ENCODE data around the gene SENP2. TPM values are rescaled to one million over a fixed set of nuclear protein-coding genes. Genes with fewer than 3 reads are reported as not detected.

SENP2 gene
- total and polyA plus RNA-seq, 9 of the 15 experiments (the other 6 are each of a cell fraction or from before 2014, with no cell fraction given), result 11.8 to 67.1 (median 41.1) TPM

GRCh38 chr3:185582871-185583270 lies 3.2 kb upstream of the SENP2 start (continued):
- TF ChIP-seq NFIX (CRISPR knock-in tag; IDR thresholded peaks at IDR 0.05; ENCODE audit: low read depth), result 0 out of 2 replicates have a peak, but pooled peaks have one; percentile 19
- no peak for TF ChIP-seq RBM39 (optimal IDR thresholded peaks at IDR 0.05; ENCODE audit: low read depth, low read length)
- TF ChIP-seq RBM34 (IDR thresholded peaks at IDR 0.05; ENCODE audit: borderline replicate concordance, insufficient read depth, low read length), result no peak
- TF ChIP-seq ELF4 (CRISPR knock-in tag; IDR thresholded peaks at IDR 0.05), result no peak
- TF ChIP-seq NEUROD1 (IDR thresholded peaks at IDR 0.05; ENCODE audit: borderline replicate concordance, low read depth, low read length, partially characterized antibody), result no peak
- TF ChIP-seq BRF2 (IDR thresholded peaks at IDR 0.05; ENCODE audit: borderline replicate concordance, insufficient read depth, insufficient read length), result no peak
- no peak for TF ChIP-seq CREB3 (tag; conservative IDR thresholded peaks at IDR 0.05; ENCODE audit: low read depth)
- TF ChIP-seq FOS (IDR thresholded peaks at IDR 0.05; ENCODE audit: extremely low read depth, insufficient read length), result no peak
- 0 out of 2 replicates have a peak, but pooled peaks have one; percentile 20 for TF ChIP-seq C11orf30 (IDR thresholded peaks at IDR 0.05; ENCODE audit: low read depth)
- TF ChIP-seq STAT5B (CRISPR knock-in tag; IDR thresholded peaks at IDR 0.05), result no peak
- TF ChIP-seq ZNF277 (CRISPR knock-in tag; IDR thresholded peaks at IDR 0.05; ENCODE audit: borderline replicate concordance), result no peak
- no peak for TF ChIP-seq ZNF146 (CRISPR knock-in tag; IDR thresholded peaks at IDR 0.05; ENCODE audit: unreplicated experiment)
- TF ChIP-seq ZFPM2 (CRISPR knock-in tag; IDR thresholded peaks at IDR 0.05), result no peak
- no peak for TF ChIP-seq ZFP36 (IDR thresholded peaks at IDR 0.05; ENCODE audit: low read depth, low read length, partially characterized antibody)
- TF ChIP-seq ATF2 (CRISPR knock-in tag; IDR thresholded peaks at IDR 0.05), result no peak
